ENCODE measurements around the gene CFAP45. TPM values are rescaled to one million over a fixed set of nuclear protein-coding genes. Genes with fewer than 3 reads are reported as not detected.

Gene CFAP45
- total and polyA plus RNA-seq, 9 of the 15 experiments (the other 6 are each of a cell fraction or from before 2014, with no cell fraction given) = 0.65 to 2.4 (median 1.5) TPM

DNA sequence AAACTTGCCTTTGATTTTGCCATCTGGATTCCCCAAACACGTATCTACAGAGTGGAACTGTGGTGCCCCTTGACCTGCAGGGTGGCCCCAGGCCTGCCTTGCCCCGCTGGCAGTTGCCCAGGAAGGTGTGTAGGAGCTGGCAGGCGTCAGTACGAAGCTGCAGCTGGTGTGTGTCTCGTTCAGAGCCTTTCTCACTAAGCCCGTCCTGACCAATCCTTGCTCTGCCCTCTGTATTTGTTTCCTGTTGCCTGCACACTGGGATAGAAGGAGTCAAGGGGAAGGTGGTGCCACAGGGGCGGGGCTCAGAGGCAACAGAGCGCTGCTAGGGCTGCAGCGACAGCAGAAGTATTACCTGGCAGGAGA lies 32.3 kb downstream of the CFAP45 start (continued):
- TF ChIP-seq CHD7 (IDR thresholded peaks at IDR 0.05; ENCODE audit: low read depth, low read length) (no peak), PHF8 (IDR thresholded peaks at IDR 0.05; ENCODE audit: borderline replicate concordance, low read length) (no peak), NR1H2 (CRISPR knock-in tag; IDR thresholded peaks at IDR 0.05) (no peak), NCOA4 (IDR thresholded peaks at IDR 0.05; ENCODE audit: partially characterized antibody) (no peak), ZEB2 (IDR thresholded peaks at IDR 0.05) (no peak), FOXJ2 (tag; IDR thresholded peaks at IDR 0.05) (no peak), ZNF347 (CRISPR knock-in tag; IDR thresholded peaks at IDR 0.05; ENCODE audit: low read depth) (no peak), ARHGAP35 (IDR thresholded peaks at IDR 0.05; ENCODE audit: partially characterized antibody) (no peak)

Data from K562 (cell line).